GM10248 (cell line): ENCODE results near the gene ATP10D.
"Not testable (repeated sequence)": the region's sequence is repeated elsewhere in the genome, so short reads cannot be mapped to it uniquely, and the experiment has no call there.

Source experiments
- CTCF ChIA-PET: fragments of 300-600 bp; sonication (Branson Sonifier 250); formaldehyde crosslinking; extraction: SDS; loops from one replicate; lab custom pipeline; 2021; ENCODE audit warnings: antibody characterized with exemption; lab: Yijun Ruan, JAX
- POLR2A ChIA-PET: fragments of 350-650 bp; sonication (Branson Sonifier 250); formaldehyde crosslinking; extraction: SDS; loops from one replicate; lab custom pipeline; 2020; ENCODE audit warnings: antibody characterized with exemption; lab: Yijun Ruan, JAX
- DNase-seq: peaks from one replicate; pipeline ENCODE4 v3.0.0; 2012; ENCODE audit errors: extremely low spot score
- TF ChIP-seq, protein P1 (sequence below): IDR thresholded peaks from 2 replicates; pipeline ENCODE4 v1.5.1; 2012; ENCODE audit warnings: mild to moderate bottlenecking, low read depth; ENCODE audit errors: extremely low read depth, missing control alignments, control extremely low read depth

The ATP10D gene

DNA sequence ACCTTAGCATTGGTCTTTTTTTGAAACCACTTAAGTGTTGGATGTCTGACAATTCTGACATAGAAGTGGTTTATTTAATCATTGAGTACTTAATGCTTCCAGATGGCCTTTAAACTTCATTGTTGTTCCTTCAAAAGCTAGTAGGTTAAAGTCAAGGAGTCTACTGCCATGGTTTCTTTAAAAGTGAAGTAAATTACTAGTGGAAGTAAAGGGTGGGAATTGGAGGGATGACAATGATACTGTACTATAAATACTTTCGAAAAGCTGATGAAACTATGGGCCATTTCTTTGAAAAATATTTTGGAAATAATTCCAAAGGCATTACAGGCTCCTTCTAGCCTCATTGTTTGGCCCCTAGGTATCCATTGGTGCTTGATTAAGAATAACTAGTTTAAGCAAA is 51.9 kb downstream of the ATP10D start:
- TF ChIP-seq, protein P1, sequence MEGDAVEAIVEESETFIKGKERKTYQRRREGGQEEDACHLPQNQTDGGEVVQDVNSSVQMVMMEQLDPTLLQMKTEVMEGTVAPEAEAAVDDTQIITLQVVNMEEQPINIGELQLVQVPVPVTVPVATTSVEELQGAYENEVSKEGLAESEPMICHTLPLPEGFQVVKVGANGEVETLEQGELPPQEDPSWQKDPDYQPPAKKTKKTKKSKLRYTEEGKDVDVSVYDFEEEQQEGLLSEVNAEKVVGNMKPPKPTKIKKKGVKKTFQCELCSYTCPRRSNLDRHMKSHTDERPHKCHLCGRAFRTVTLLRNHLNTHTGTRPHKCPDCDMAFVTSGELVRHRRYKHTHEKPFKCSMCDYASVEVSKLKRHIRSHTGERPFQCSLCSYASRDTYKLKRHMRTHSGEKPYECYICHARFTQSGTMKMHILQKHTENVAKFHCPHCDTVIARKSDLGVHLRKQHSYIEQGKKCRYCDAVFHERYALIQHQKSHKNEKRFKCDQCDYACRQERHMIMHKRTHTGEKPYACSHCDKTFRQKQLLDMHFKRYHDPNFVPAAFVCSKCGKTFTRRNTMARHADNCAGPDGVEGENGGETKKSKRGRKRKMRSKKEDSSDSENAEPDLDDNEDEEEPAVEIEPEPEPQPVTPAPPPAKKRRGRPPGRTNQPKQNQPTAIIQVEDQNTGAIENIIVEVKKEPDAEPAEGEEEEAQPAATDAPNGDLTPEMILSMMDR: no peak
- ChIA-PET CTCF (interaction anchor here (1.9 kb wide), 1 partner anchor 10 kb away, joined by 8 read pairs; no protein-coding TSS in a partner anchor), POLR2A (no interaction called here)
- no peak for DNase-seq

DNA sequence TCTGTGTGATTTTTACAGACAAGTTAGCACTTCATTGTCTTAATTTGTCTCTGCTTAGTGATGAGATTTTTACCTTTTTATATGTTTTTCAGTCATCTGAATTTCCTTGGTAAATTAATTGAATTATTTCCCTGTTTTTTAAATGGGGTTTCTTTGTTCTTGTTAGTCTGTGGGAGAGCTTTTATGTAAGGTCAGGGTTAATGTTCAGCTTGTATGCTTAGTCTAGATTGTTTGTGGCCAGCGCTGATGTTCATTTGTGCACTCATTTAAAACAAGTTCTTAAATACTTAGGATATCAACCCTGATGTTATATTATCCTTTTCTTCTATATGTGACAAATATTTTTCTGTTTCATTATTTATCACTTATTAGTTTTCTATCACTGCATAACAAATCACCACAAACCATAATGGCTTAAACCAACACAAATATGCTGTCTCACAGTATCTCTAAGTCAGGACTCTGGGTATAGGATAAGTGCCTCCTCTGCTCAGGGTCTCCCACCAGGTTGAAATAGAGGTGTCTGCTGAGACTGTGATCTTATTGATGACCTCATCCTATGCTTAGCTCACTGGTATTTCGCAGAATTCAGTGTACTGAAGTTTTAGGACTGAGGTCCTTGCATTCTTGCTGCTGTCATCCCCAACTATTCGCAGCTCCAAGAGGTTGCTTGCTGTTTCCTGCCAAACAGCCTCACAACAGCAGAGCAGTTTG is 53.2 kb downstream of the ATP10D start:
- DNase-seq: no peak
- POLR2A ChIA-PET: no interaction called here
- CTCF ChIA-PET: interaction anchor here (0.9 to 1.9 kb wide), 4 partner anchors 8 to 74 kb away, joined by 3 to 10 read pairs (median 6); partner anchors contain the start of gene COMMD8
- TF ChIP-seq, protein P1: no peak

DNA sequence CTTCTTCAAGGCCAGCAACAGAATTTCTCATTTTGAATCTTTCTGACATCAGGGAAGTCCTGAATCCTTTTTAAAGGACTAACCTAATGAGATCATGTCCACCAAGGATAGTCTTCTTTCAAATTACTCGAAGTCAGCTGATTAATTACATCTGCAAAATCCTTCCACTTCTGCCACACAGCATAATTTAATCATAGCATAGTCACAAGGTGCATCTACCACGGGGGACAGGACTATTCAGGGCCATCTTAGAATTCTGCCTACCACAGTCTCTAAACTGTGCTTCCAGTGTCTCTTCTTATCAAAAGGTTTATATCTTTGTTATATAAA is 53.7 kb downstream of the ATP10D start:
- TF ChIP-seq, protein P1: no peak
- DNase-seq: no peak
- ChIA-PET CTCF (interaction anchor here (0.7 to 1.9 kb wide), 6 partner anchors 8 to 75 kb away, joined by 3 to 10 read pairs (median 3); partner anchors contain the start of gene COMMD8), POLR2A (no interaction called here)

DNA sequence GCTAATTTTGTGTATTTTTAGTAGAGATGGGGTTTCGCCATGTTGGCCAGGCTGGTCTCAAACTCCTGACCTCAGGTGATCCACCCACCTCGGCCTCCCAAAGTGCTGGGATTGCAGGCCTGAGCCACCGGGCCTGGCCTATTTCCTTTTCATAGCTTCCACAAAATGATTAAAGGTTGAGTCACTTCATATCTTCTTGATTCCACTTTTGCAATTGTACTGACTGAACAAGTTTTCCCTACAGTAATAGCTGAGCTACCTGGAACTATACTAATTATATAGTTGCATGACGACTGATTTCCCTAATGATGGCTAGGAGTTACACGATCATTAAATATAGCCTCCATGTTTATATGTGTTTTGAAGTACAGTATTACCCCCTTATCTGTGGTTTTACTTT is 57.6 kb downstream of the ATP10D start:
- DNase-seq, POLR2A ChIA-PET: not testable (repeated sequence)
- CTCF ChIA-PET: interaction anchor here (0.9 to 4.5 kb wide), 6 partner anchors 10 to 32 kb away, joined by 3 to 20 read pairs (median 3); no protein-coding TSS in a partner anchor

DNA sequence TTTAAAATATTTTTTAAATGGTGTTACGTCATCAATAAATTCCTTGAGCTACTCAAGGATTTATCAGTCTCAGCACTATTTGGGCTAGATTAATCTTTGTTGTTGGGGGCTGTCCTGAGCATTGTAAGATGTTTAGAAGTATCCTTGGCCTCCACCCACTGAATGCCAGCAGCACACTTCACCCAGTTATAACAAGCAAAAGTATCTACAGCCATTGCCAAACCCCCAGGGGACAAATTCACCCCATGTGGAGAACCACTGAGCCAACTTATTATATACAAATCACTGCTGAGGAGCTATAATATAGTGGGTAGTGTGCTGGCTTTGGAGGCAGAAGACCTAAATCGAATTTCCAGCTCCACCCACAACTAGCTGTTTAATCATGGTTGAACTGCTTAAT is 58.3 kb downstream of the ATP10D start:
- POLR2A ChIA-PET: no interaction called here
- no peak for DNase-seq
- CTCF ChIA-PET: interaction anchor here (0.9 to 4.5 kb wide), 5 partner anchors 10 to 34 kb away, joined by 3 to 20 read pairs (median 3); no protein-coding TSS in a partner anchor
- TF ChIP-seq, protein P1: no peak

DNA sequence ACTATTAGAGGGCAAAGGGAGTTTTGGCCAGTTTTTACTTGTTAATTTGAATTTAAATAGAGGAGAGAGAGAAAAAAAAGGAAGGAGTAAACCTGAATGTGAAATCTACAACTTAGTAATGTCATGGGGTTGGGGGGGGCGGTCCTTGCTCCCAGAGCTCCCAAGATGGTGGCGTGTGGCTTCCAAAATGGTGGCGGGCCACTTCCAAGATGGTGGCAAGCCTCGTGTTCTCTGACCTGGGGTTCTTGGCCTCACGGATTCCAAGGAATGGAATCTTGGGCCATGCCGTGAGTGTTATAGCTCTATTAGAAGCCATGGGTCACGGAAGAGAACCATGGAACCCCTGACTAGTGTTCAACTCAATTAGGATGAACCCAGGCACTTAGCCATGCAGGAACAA is 65.3 kb downstream of the ATP10D start:
- CTCF ChIA-PET: interaction anchor here (1.4 to 2.7 kb wide), 2 partner anchors 9 to 14 kb away, joined by 4 to 9 read pairs; no protein-coding TSS in a partner anchor
- DNase-seq, POLR2A ChIA-PET: not testable (repeated sequence)

DNA sequence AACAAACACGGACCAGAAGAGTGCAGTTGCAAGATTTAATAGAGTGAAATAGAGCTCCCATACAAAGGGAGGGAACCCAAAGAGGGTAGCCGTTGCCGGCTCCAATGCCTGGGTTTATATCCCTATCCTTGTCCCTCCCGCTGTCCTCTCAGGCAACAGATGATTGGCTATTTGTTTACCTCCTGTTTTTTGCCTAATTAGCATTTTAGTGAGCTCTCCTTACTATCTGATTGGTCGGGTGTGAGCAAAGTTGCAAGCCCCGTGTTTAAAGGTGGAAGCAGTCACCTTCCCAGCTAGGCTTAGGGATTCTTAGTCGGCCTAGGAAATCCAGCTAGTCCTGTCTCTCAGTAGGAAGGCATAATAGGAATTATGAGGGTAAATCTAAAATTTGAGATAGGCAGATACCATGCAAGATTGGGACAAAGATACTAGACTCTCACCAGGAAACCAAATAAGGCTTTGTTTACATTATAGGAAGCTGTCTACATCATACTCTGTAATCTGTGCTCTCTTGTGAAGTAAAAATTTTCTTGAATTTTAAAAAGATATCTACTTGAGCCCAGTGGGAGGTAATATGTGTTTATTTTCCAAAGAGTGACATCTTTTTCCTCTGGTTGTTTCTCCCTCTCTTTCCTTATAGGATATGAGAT is 65.9 kb downstream of the ATP10D start:
- CTCF ChIA-PET: interaction anchor here (1.4 to 3.4 kb wide), 2 partner anchors 8 to 15 kb away, joined by 4 to 33 read pairs; no protein-coding TSS in a partner anchor
- TF ChIP-seq, protein P1: no peak
- POLR2A ChIA-PET: no interaction called here
- DNase-seq: no peak
